IPS-18c (cell line): ENCODE data around the gene ATP10B.

Source experiments
- H3K4me3 ChIP-seq: 2 replicates; pipeline ENCODE4 v1.7.0; 2013; ENCODE audit warnings: low read depth, mild to moderate bottlenecking, low read length, moderate library complexity; ENCODE audit not compliant: insufficient read depth
- H3K9me3 ChIP-seq: one replicate; pipeline ENCODE4 v1.6.1; 2013; ENCODE audit warnings: mild to moderate bottlenecking, low read length, moderate library complexity; ENCODE audit not compliant: control insufficient read depth, insufficient read depth

The ATP10B gene

DNA sequence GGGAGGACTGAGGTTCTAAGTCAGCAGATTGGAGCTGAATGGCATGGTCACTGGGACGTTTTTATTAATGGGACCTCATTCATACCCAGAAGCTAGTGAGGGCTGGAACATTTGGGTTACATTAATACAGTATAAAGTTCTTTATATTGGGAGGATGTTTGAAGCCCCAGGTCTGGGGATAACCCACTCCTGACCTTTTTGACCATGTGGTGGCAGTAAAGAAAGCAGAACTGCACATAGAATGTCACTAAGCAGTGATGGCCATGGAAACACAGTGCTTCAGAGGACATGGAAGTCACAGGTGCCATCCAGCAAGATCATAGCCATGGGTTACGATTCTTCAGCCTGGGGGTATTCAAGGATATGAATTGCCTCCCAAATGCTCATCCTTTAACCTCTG, 176.0 kb downstream of the ATP10B start:
- Histone ChIP-seq H3K4me3 (no peak overlapping the region), H3K9me3 (no peaks in the 10 kb centered on the region)

DNA sequence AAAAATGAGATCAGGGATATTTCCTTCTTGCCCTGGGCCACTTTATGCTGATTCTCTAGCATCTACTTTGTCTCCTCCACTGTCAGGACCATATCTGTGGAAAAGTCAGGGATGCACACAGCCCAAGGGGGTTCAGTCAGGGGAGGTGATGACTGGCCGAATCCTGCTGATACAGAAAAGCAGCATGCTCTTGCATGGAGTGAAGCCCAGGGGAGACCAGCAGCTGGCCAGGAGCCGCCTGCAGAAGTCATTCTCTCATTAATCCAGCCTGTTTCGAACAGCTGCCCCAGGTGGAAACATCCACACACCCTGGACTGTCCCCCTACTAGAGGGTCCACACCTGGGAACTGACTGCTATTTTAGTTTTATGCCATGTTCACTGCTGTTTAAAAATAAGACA, 177.1 kb downstream of the ATP10B start:
- no peaks in the 10 kb centered on the region for H3K9me3 ChIP-seq
- H3K4me3 ChIP-seq: no peak overlapping the region

DNA sequence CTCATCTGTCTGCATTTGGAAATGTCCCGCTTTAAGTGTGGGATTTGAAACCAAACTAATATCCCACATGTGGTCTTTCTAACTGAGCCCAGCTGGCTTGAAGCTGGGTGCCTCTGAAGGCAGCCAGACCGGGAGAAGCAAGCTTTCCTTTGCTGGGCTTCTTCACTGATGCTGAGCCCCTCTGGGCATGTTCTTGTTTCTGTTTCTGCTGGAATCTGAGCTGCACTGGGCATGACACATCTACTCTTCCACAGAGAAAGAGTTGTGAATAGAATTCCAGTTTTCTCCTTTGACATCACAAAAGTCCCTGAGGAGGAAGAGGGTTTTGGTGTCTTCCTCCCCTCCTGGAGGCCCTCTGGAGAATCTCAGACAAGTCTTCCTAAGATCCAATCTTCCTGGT, 179.5 kb downstream of the ATP10B start:
- Histone ChIP-seq H3K4me3 (no peak overlapping the region), H3K9me3 (no peaks in the 10 kb centered on the region)

DNA sequence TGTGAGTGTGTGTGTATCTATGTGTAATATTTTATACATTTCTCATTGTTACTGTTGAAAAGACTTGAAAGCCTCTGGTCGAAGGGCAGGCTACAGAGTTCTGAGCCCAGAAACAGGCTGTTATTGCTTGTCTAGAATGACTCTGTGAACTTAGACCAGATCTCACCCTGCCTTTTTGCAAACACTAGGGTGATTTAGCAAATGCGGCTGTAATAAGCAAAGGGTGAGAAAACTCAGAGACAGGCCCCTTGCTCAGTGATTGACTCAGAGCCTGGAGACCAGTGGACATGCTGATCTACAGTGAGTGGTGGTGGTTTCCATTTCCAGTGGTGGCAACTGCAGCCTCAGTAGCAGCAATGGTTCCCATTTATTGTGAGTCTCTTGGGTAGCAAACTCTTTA, 183.7 kb downstream of the ATP10B start:
- H3K9me3 ChIP-seq: no peaks in the 10 kb centered on the region
- H3K4me3 ChIP-seq: no peak overlapping the region

DNA sequence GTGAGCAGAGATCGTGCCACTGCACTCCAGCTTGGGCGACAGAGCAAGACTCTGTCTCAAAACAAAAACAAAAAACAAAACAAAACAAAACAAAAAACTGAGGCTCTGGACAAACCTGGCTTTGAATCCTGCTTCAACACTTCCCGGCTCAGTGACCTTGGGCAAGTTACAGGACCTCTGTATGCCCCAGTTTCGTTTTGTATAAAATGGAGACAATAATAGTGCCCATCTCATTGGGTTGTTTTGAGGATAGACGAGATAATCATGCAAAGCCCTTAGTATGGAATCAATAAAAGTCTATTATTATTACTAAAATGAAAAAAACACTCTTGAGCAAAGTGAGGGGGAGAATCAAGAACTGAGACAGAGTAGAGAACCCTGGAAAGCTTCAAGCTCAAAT, 184.9 kb downstream of the ATP10B start:
- no peak overlapping the region for H3K4me3 ChIP-seq
- no peaks in the 10 kb centered on the region for H3K9me3 ChIP-seq

DNA sequence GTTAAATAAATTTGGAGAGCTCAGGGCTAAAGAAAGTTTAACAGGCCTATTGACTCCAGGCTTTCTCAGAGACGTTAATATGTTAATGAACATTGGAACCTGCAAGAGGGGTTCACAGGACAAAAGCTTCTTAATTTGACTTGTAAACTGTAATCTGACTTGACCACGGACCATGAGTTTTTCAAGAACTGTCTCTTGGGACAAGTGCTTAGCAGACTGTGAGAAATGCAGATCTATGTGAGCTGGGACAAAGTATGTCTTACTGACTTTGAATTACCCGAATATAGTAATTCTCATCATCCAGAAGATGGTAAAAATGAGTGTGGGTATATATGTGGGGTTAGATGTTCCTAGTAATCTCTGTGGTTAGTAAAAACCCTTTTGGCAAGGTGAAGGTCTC, 186.6 kb downstream of the ATP10B start:
- no peaks in the 10 kb centered on the region for H3K9me3 ChIP-seq

DNA sequence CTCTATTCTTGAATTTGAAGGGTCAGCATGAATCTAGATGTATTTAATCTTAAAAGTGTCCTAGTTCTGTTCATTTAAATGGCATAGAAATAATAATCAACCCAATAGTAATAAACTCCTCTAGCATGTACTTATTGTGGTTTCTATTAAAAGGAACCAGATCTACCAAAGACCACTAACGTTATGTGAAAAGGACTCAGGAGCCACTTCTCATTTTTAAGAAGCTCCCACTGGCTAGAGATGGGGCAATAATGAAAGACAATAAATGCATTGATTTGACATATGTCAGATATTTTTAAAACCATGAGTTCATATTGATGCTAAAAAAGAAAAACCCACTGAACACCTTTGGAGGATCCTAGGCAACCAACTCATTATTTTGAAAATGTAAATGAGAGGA, 191.9 kb downstream of the ATP10B start:
- Histone ChIP-seq H3K9me3 (no peaks in the 10 kb centered on the region), H3K4me3 (no peak overlapping the region)

More for the DNA sequence above, 186.6 kb downstream of the ATP10B start:
- H3K4me3 ChIP-seq: no peak overlapping the region

DNA sequence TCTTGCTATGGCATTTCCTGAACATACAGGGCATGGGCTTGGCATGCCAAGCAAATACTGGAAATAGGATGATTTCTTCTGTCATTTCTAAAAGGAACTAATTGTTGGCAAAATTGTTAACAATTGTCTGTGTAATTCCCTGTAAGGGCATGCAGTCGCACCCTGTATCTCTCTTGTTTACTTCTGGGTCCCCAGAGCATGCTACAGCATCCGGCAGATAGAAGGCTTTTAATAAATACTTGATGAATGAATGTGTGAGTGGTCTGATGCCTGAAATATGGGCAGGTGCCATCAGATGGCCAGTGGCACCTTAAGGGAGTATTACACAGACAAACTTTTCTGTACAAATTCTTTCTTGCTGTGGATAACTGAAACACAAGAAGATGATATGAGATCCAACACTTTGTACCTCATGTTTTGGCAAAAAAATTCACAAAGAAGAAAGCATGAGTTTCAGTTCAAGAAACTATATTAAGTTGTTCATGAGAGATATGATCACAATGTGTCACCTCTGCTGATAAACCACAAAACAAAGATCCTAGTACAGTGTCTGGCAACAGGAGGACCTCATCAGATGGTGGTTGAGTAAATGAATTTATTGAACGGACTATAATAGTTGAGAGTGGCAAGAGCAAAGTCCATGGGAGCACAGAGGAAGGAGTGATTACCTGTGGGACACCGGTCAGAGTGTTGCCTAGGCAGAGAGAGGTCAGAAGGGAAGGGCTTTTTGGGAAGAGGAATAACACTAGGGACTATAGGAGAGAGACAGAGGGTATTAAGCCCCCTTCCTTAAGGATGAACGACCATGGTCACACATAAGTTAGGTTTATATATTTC, 194.2 kb downstream of the ATP10B start:
- Histone ChIP-seq H3K4me3 (no peak overlapping the region), H3K9me3 (no peaks in the 10 kb centered on the region)

DNA sequence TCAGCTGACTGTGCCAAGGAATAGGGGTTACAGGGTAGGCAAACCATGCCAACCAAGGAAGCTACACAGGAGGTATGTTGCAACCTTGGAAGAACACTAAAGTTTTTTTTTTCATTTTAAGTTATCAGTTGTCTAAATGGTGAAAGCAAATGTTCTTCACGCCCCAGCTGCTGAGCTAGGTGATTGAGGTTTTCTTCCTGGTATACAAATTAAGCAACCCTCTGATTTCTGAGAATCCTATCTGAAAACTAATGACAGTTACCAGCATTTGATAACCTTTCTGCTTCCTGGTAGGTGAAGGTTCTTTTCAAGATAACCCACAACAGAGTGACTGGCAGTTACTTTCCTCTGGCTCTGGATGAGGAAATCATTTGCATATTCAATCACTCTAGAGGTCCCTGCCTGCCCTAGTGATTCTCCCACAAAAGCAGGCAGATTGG, 194.9 kb downstream of the ATP10B start:
- Histone ChIP-seq H3K9me3 (no peaks in the 10 kb centered on the region), H3K4me3 (no peak overlapping the region)

DNA sequence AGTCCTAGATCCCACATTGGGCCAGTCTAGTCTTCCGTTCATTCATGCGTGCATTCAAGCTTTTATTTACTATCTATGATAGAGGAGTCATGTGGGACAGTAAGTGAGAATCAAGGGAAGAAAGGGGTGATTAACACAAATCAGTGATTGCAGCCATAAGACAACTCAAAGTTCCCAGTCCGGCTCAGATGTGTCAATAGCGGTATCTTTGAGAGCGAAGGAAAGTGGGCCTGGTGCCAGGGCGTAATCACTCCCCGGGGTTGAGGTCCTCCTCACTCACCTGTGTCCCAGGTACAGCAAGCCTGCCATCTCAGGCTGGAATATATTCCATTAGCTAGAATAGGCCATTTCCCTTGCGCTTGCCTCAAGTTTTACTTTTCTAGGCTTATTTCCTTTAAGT, 196.3 kb downstream of the ATP10B start:
- Histone ChIP-seq H3K9me3 (no peaks in the 10 kb centered on the region), H3K4me3 (no peak overlapping the region)

DNA sequence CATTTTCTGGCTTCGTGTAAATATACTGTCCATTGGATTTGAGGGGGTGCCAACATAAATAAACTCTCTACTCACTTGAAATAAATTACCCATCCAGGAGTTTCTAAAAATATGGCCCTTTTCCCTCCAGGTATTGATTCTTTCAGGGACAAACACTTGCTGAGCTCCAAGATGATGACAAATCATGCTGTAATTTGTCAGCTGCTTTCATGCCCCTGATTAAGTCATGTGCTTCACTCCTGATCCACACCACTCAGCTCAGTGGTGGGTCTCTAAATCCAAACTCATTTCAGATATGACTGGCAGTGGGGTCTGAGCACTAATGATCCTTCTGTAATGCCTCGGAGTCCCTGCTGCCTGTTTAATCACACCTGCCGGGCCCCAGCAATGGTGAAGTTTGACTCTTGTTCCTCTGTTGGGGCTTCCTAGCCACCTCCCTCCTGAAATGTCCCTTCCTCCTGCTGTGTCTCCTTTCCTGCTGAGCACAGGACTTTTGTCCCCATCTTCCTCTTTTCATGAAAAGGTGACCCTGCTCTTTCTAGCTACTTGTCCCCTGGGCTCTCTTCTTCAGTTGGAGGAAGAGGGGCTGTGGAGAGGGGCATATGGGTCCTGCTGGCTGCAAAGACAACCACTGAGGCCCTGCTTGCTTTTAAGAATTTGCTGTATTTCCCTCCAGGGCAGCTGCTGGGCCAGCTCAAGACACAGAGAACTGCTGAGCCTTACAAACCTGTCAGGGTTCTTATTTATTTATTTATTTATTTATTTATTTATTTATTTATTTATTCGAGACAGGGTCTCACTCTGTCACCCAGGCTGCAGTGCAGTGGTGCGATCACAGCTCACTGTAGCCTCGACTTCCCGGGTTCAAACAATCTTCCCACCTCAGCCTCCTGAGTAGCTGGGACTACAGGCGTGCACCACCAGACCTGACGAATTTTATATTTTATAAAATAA, 200.0 kb downstream of the ATP10B start:
- Histone ChIP-seq H3K4me3 (no peak overlapping the region), H3K9me3 (no peaks in the 10 kb centered on the region)

DNA sequence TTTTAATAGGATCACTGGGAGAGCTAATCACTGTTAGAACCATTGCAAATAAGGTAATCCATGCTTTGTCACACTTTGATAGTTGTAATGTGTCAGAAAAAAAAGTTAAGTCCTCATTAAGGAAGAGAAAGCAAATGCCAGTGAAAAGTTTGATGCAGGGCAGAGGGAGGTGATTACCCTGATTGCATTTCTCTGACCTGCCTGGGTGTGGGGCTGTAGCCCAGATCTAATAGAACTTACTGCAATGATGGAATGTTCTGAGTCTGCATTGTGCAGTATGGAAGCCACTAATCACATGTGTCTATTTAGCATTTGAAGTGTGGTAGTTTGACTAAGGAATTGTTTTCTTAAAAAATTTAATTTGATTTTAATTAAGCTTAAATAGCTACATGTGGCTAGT, 202.7 kb downstream of the ATP10B start:
- H3K4me3 ChIP-seq: no peak overlapping the region
- H3K9me3 ChIP-seq: no peaks in the 10 kb centered on the region

DNA sequence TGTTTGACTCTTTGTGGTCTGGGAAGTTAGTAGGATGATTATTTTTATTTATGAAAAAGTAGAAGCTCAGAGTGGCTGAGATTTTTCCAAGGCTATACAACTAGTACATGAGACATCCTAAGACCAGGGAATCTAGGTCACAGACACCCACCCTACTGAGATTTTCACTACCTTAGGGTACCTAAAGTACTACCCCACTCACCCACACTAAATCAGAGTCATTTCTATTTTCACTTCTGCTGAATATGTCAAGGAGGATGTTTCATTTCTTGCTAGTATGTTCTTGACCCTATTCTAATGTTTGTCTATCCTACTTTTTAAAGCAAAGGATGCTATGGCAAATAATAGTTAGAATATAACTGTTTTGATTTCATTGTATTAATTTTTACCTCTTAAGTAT, 206.0 kb downstream of the ATP10B start:
- H3K4me3 ChIP-seq: no peak overlapping the region
- H3K9me3 ChIP-seq: no peaks in the 10 kb centered on the region

DNA sequence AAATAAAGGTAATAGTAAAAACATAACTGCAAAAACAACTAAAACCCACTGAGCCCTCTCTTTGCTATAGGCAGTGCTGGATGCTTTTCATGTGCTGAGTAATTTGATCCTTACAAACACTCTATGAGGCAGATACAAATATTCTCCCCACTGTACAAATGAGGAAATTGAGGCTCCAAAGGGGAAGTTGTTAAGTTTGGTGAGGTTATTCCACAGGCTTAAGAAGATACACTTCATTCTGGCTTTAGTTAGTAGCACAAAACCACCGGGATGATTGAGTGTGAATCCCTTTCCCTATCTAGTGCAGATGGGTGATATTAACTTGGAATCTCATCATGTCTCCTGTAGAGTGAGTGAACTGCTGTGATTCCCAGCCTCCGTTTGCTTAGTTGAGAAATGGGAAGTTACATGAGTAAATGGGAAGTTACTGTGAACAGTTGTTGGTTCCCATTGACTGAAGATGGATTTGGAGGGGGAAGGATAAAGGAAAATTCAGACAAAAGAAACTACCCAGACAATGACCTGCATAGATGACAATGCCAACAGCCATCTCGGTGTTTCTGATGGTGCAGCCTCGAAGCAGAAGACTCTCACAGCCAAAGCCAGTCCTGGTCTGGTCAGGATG, 208.3 kb downstream of the ATP10B start:
- Histone ChIP-seq H3K9me3 (no peaks in the 10 kb centered on the region), H3K4me3 (no peak overlapping the region)

DNA sequence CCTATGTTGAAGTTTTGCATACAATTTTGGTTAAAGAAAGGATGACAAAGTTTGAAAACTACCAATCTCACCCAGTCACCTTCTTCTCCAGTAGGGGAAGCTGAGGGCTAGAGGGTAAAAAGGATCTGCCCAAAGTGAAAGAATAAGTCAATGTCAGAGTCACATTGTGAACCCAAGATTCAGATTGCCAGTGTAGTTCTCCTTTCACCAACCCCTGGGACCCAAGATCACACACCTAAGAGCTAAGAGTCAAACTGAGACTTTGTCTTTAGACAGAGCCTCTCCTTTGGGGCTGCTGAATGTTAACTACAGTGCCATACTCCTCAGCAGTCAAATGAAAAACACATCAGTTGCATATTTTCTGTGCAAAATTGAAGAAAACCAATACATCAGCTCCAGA, 210.6 kb downstream of the ATP10B start:
- Histone ChIP-seq H3K4me3 (no peak overlapping the region), H3K9me3 (no peaks in the 10 kb centered on the region)

DNA sequence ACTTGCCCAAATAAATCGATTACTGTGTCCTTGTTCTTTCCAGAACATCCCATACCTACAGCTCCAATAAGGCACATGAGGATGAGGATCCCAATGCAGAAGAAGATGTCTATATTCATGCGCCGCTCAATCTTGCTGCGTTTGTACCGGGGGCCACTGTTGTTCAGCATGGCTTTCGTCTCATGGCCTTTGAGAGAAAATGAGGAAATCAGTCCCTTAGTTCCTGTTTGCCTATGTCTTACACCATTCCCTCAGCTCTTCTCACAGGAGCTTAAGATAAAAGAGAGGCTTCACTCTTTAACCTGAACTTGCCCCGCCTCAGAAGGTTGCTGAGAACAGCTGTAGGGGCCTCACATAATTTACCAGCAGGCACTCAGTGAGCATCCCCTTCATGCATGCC, 211.6 kb downstream of the ATP10B start:
- no peak overlapping the region for H3K4me3 ChIP-seq
- H3K9me3 ChIP-seq: no peaks in the 10 kb centered on the region

DNA sequence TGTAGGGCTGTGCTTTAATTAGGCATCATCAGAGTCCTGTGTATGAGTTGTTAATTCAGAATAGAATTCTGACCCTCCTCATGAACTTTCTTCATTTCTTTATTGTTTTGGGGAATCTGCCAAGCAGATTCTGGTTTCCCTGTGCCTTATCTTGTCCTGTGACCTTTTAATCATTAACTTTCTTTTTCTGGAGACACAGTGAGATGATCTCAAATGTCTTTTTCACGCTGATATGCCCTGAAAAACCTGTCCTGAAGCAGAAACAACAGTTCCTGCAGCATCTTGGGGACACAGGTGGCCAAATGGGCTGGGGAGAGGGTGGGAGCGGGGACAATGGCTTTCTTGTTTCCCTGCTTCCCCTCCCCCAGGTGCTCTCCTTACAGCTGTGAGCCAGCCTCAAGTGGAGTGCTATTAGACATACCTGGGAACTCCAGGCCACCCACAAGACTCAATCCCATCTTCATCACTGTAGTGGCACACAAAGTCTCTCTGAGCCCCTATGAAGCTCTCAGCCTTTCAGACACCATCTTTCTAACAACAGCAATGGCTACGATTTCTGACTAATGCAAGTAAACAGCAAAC, 213.8 kb downstream of the ATP10B start:
- Histone ChIP-seq H3K9me3 (peaks cover 2% of the 10 kb centered on the region), H3K4me3 (no peak overlapping the region)
